SH-SY5Y (cell line): ENCODE data around the gene CELF1.

ENCODE experiments used
- GATA2 ChIP-seq: IDR thresholded peaks from 2 replicates; pipeline ENCODE4 v1.6.1; 2011; ENCODE audit warnings: mild to moderate bottlenecking, low read depth, low read length
- GATA3 ChIP-seq: IDR thresholded peaks from 2 replicates; pipeline ENCODE4 v1.6.1; 2011; ENCODE audit warnings: low read depth, mild to moderate bottlenecking, low read length, moderate library complexity

GRCh38 chr11:47442514-47442913 is 110.4 kb downstream of the CELF1 start:
- TF ChIP-seq GATA2 (no peak), GATA3 (no peak)
